ENCODE measurements around the gene FAM241A.

The FAM241A gene

GRCh38 chr4:112141366-112142138, 3.7 kb upstream of the FAM241A start:
- ATAC-seq (ENCODE audit: low read depth) = no peak
- no peak for DNase-seq (ENCODE audit: low spot score)
- H3K36me3 ChIP-seq (ENCODE audit: low read depth) = no peaks in the 10 kb centered on the region

DNA sequence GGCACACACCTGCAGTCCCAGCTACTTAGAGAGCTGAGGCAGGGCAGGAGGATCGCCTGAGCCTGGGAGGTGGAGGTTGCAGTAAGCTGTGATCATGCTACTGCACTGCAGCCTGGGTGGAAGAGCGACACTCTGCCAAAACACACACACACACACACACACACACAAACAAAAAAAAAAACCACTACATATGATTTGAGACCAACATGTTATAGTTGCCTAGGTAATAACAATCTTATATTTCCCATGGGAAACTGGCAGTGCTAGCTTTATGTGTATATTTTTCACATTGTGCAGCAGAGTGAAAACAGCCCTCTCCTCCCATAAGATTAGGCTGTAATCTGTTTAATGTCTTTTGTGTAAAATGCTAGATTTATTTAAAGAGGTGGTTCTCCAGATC, 3.1 kb upstream of the FAM241A start:
- Histone ChIP-seq H3K27me3 (ENCODE audit: insufficient read depth, poor library complexity, severe bottlenecking) (no peaks in the 10 kb centered on the region), H3K4me1 (ENCODE audit: insufficient read depth, poor library complexity, severe bottlenecking) (peaks cover 7% of the 10 kb centered on the region), H3K27ac (ENCODE audit: poor library complexity, severe bottlenecking) (no peak overlapping the region), H3K36me3 (ENCODE audit: low read depth) (no peaks in the 10 kb centered on the region), H3K9me3 (ENCODE audit: severe bottlenecking) (no peaks in the 10 kb centered on the region), H3K4me3 (ENCODE audit: severe bottlenecking) (no peak overlapping the region)
- DNase-seq (ENCODE audit: low spot score) (no peak), ATAC-seq (ENCODE audit: low read depth) (no peak)
- no peak for TF ChIP-seq CTCF (IDR thresholded peaks at IDR 0.05; ENCODE audit: poor library complexity, severe bottlenecking)

More at GRCh38 chr4:112141366-112142138, 3.7 kb upstream of the FAM241A start:
- Histone ChIP-seq H3K27me3 (ENCODE audit: insufficient read depth, poor library complexity, severe bottlenecking) (no peaks in the 10 kb centered on the region), H3K4me3 (ENCODE audit: severe bottlenecking) (no peak overlapping the region), H3K4me1 (ENCODE audit: insufficient read depth, poor library complexity, severe bottlenecking) (peaks cover under 1% of the 10 kb centered on the region), H3K9me3 (ENCODE audit: severe bottlenecking) (no peaks in the 10 kb centered on the region), H3K27ac (ENCODE audit: poor library complexity, severe bottlenecking) (no peak overlapping the region)
- TF ChIP-seq CTCF (IDR thresholded peaks at IDR 0.05; ENCODE audit: poor library complexity, severe bottlenecking) = no peak

GRCh38 chr4:112143781-112144180, 1.5 kb upstream of the FAM241A start:
- H3K9me3 ChIP-seq (ENCODE audit: severe bottlenecking) = no peaks in the 10 kb centered on the region
- no peak for ATAC-seq (ENCODE audit: low read depth)
- no peaks in the 10 kb centered on the region; the same call in 1 of the 2 replicates for H3K36me3 ChIP-seq (ENCODE audit: low read depth)
- DNase-seq (ENCODE audit: low spot score) = no peak
- H3K4me1 ChIP-seq (ENCODE audit: insufficient read depth, poor library complexity, severe bottlenecking) = peaks cover 14% of the 10 kb centered on the region
- no peak for TF ChIP-seq CTCF (IDR thresholded peaks at IDR 0.05; ENCODE audit: poor library complexity, severe bottlenecking)
- no peak overlapping the region for H3K27ac ChIP-seq (ENCODE audit: poor library complexity, severe bottlenecking)
- H3K4me3 ChIP-seq (ENCODE audit: severe bottlenecking) = no peak overlapping the region
- H3K27me3 ChIP-seq (ENCODE audit: insufficient read depth, poor library complexity, severe bottlenecking) = no peaks in the 10 kb centered on the region

- no peaks in the 10 kb centered on the region for H3K9me3 ChIP-seq (ENCODE audit: severe bottlenecking)
- H3K27me3 ChIP-seq (ENCODE audit: insufficient read depth, poor library complexity, severe bottlenecking) = no peaks in the 10 kb centered on the region
- peak overlapping the region; percentile 58 for H3K27ac ChIP-seq (ENCODE audit: poor library complexity, severe bottlenecking)
- DNase-seq (ENCODE audit: low spot score) (no peak), ATAC-seq (ENCODE audit: low read depth) (no peak)
- peaks cover 14% of the 10 kb centered on the region for H3K4me1 ChIP-seq (ENCODE audit: insufficient read depth, poor library complexity, severe bottlenecking)
- H3K36me3 ChIP-seq (ENCODE audit: low read depth) = no peaks in the 10 kb centered on the region; the same call in 1 of the 2 replicates
- TF ChIP-seq CTCF (IDR thresholded peaks at IDR 0.05; ENCODE audit: poor library complexity, severe bottlenecking) = no peak
- H3K4me3 ChIP-seq (ENCODE audit: severe bottlenecking) = peak overlapping the region; percentile 91
Measured at GRCh38 chr4:112144546-112145325, 518 bp upstream of the FAM241A start.
